HUES6 (cell line): ENCODE measurements around the gene ADAMTS6.
"Not testable (repeated sequence)": the region's sequence is repeated elsewhere in the genome, so short reads cannot be mapped to it uniquely, and the experiment has no call there.

Source experiments
- H3K27ac ChIP-seq: 2 replicates; pipeline ENCODE4 v1.7.0; 2013; ENCODE audit warnings: low read depth, mild to moderate bottlenecking, low read length, inconsistent platforms
- H3K27me3 ChIP-seq: 2 replicates; pipeline ENCODE4 v1.6.1; 2013; ENCODE audit warnings: low read length; ENCODE audit not compliant: control insufficient read depth, insufficient read depth
- H3K36me3 ChIP-seq: 2 replicates; pipeline ENCODE4 v1.6.1; 2013; ENCODE audit warnings: low read length; ENCODE audit not compliant: control insufficient read depth, insufficient read depth
- H3K4me1 ChIP-seq: 2 replicates; pipeline ENCODE4 v1.6.1; 2013; ENCODE audit warnings: low read length; ENCODE audit not compliant: control insufficient read depth, insufficient read depth
- H3K4me3 ChIP-seq: 2 replicates; pipeline ENCODE4 v1.5.1; 2013; ENCODE audit warnings: low read depth, low read length
- H3K9ac ChIP-seq: one replicate; pipeline ENCODE4 v1.6.1; 2013; ENCODE audit warnings: mild to moderate bottlenecking, low read length
- H3K9me3 ChIP-seq: 2 replicates; pipeline ENCODE4 v1.6.1; 2013; ENCODE audit warnings: low read depth, low read length; ENCODE audit not compliant: control insufficient read depth, insufficient read depth

The ADAMTS6 gene

GRCh38 chr5:65481635-65482295 lies at the start of gene ADAMTS6:
ADAMTS6 (minus strand) TSS chr5:65481920; CDS start chr5:65473673, 8,247 bp downstream.
- no peaks in the 10 kb centered on the region; the same call in 1 of the 2 replicates for H3K27me3 ChIP-seq
- no peaks in the 10 kb centered on the region for H3K9me3 ChIP-seq
- 0 out of 2 replicates have a peak within 1 kb of the TSS, but pooled peaks have one; percentile 2 for H3K27ac ChIP-seq
- H3K4me1 ChIP-seq, result peaks cover 14% of the 10 kb centered on the region
- peak within 1 kb of the TSS; percentile 75 for H3K4me3 ChIP-seq
- H3K9ac ChIP-seq, result peak within 1 kb of the TSS; percentile 72
- no peaks in the 10 kb centered on the region for H3K36me3 ChIP-seq

DNA sequence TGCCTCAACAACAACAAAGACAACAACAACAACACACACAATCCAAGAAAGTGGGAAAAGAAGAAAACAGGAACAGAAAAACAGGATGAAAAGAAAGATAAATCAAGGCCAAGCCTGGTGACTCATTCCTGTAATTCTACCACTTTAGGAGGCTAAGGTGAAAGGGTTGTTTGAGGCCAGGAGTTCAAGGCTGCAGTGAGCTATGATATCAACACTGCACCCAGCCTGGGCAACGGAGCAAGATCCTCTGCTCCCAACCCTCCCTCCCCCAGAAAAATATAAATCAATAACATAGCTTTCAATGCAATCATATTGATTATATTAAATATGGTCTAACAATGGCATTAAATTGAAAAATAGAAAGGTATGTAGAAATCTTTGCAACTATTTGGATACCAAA lies 49.2 kb upstream of the ADAMTS6 start:
- H3K27ac ChIP-seq, result no peak overlapping the region
- H3K9ac ChIP-seq, result no peak overlapping the region
- no peak overlapping the region for H3K4me3 ChIP-seq
- H3K4me1 ChIP-seq, result no peaks in the 10 kb centered on the region
- H3K27me3 ChIP-seq, result no peaks in the 10 kb centered on the region
- H3K9me3 ChIP-seq, result no peaks in the 10 kb centered on the region
- H3K36me3 ChIP-seq, result peaks cover 28% of the 10 kb centered on the region

GRCh38 chr5:65525726-65526125 lies 44.0 kb upstream of the ADAMTS6 start:
- Histone ChIP-seq H3K27me3 (no peaks in the 10 kb centered on the region), H3K4me3 (no peak overlapping the region), H3K36me3 (peaks cover 46% of the 10 kb centered on the region), H3K9me3 (no peaks in the 10 kb centered on the region), H3K4me1 (no peaks in the 10 kb centered on the region), H3K9ac (no peak overlapping the region), H3K27ac (no peak overlapping the region)

- Histone ChIP-seq H3K27ac (no peak overlapping the region), H3K4me3 (no peak overlapping the region), H3K36me3 (no peaks in the 10 kb centered on the region), H3K4me1 (no peaks in the 10 kb centered on the region), H3K9ac (no peak overlapping the region), H3K9me3 (no peaks in the 10 kb centered on the region), H3K27me3 (no peaks in the 10 kb centered on the region)
Measured at GRCh38 chr5:65512170-65512937, 30.6 kb upstream of the ADAMTS6 start.

DNA sequence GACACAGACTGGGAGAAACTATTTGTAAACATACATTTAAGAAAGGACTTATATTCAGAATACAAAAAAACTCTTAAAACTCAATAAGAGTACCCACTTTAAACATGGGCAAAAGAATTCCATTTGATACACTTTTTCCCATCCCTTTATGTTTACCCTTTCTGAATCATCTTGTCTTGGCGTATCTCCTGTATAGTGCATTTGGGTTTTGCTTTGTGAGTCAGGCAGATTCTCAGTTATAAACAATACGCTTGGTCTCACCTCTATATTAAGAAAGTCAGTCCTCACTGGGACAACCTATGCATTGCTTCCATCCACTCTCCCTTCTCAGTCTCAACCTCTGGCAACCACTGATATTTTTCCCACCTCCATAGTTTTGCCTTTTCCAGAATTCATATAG lies 27.3 kb upstream of the ADAMTS6 start:
- no peaks in the 10 kb centered on the region for H3K36me3 ChIP-seq
- no peak overlapping the region for H3K27ac ChIP-seq
- no peak overlapping the region for H3K4me3 ChIP-seq
- no peaks in the 10 kb centered on the region for H3K27me3 ChIP-seq
- no peak overlapping the region for H3K9ac ChIP-seq
- no peaks in the 10 kb centered on the region for H3K9me3 ChIP-seq
- no peaks in the 10 kb centered on the region for H3K4me1 ChIP-seq

GRCh38 chr5:65506961-65507360 lies 25.2 kb upstream of the ADAMTS6 start:
- H3K4me1 ChIP-seq, result no peaks in the 10 kb centered on the region
- no peak overlapping the region for H3K9ac ChIP-seq
- no peaks in the 10 kb centered on the region for H3K36me3 ChIP-seq
- no peaks in the 10 kb centered on the region for H3K27me3 ChIP-seq
- H3K4me3 ChIP-seq, result no peak overlapping the region
- H3K27ac ChIP-seq, result no peak overlapping the region
- H3K9me3 ChIP-seq, result no peaks in the 10 kb centered on the region

- H3K4me3 ChIP-seq, result no peak overlapping the region
- H3K4me1 ChIP-seq, result no peaks in the 10 kb centered on the region
- H3K36me3 ChIP-seq, result no peaks in the 10 kb centered on the region
- no peaks in the 10 kb centered on the region for H3K27me3 ChIP-seq
- H3K9me3 ChIP-seq, result no peaks in the 10 kb centered on the region
- no peak overlapping the region for H3K27ac ChIP-seq
- H3K9ac ChIP-seq, result no peak overlapping the region
Measured at GRCh38 chr5:65489119-65489518, 7.4 kb upstream of the ADAMTS6 start.

GRCh38 chr5:65488038-65488687 lies 6.4 kb upstream of the ADAMTS6 start:
- not testable (repeated sequence) for H3K27ac ChIP-seq, H3K9me3 ChIP-seq, H3K4me1 ChIP-seq, H3K4me3 ChIP-seq, H3K36me3 ChIP-seq, H3K27me3 ChIP-seq, H3K9ac ChIP-seq

DNA sequence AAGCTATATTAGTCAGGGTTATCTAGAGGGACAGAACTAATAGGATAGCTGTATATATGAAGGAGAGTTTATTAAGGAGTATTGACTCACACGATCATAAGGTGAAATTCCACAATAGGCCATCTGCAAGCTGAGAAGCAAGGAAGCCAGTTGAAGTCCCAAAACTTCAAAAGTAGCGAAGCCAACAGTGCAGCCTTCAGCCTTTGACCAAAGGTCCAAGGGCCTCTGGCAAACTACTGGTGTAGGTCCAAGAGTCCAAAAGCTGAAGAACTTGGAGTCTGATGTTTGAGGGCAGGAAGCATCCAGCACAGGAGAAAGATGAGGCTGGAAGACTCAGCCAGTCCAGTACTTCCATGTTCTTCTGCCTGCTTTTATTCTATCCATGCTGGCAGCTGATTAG lies 5.1 kb upstream of the ADAMTS6 start:
- H3K36me3 ChIP-seq, H3K4me1 ChIP-seq, H3K27me3 ChIP-seq, H3K9me3 ChIP-seq, H3K27ac ChIP-seq, H3K4me3 ChIP-seq, H3K9ac ChIP-seq: not testable (repeated sequence)

GRCh38 chr5:65485405-65485804 lies 3.7 kb upstream of the ADAMTS6 start:
- H3K9ac ChIP-seq, result no peak overlapping the region
- no peak overlapping the region for H3K27ac ChIP-seq
- H3K4me1 ChIP-seq, result peaks cover 7% of the 10 kb centered on the region
- H3K4me3 ChIP-seq, result no peak overlapping the region
- no peaks in the 10 kb centered on the region; the same call in 1 of the 2 replicates for H3K27me3 ChIP-seq
- no peaks in the 10 kb centered on the region for H3K9me3 ChIP-seq
- no peaks in the 10 kb centered on the region for H3K36me3 ChIP-seq
